ENCODE measurements around the gene PLA2G4B.

Gene PLA2G4B

GRCh38 chr15:41809526-41810220 lies 29.0 kb upstream of the PLA2G4B start:
- DNase-seq: no peak

- DNase-seq: no peak
Measured at GRCh38 chr15:41810651-41811431, 27.8 kb upstream of the PLA2G4B start.

GRCh38 chr15:41811432-41812195 lies 27.0 kb upstream of the PLA2G4B start:
- peak; percentile 24 to 60 for DNase-seq

GRCh38 chr15:41812820-41813375 lies 25.7 kb upstream of the PLA2G4B start:
- DNase-seq: no peak

GRCh38 chr15:41813426-41813825 lies 25.2 kb upstream of the PLA2G4B start:
- no peak for DNase-seq

GRCh38 chr15:41814534-41814933 lies 24.1 kb upstream of the PLA2G4B start:
- no peak for DNase-seq

- no peak for DNase-seq
Measured at GRCh38 chr15:41816788-41817187, 21.9 kb upstream of the PLA2G4B start.

- no peak for DNase-seq
Measured at GRCh38 chr15:41817327-41817726, 21.3 kb upstream of the PLA2G4B start.

GRCh38 chr15:41817781-41818180 lies 20.9 kb upstream of the PLA2G4B start:
- DNase-seq: no peak

GRCh38 chr15:41819455-41820050 lies 19.1 kb upstream of the PLA2G4B start:
- no peak for DNase-seq

GRCh38 chr15:41820791-41821423 lies 17.7 kb upstream of the PLA2G4B start:
- DNase-seq: no peak

- no peak for DNase-seq
Measured at GRCh38 chr15:41821831-41822230, 16.8 kb upstream of the PLA2G4B start.

- no peak for DNase-seq
Measured at GRCh38 chr15:41822471-41822870, 16.2 kb upstream of the PLA2G4B start.

- no peak for DNase-seq
Measured at GRCh38 chr15:41822957-41823356, 15.7 kb upstream of the PLA2G4B start.

GRCh38 chr15:41823502-41823901 lies 15.1 kb upstream of the PLA2G4B start:
- no peak for DNase-seq

GRCh38 chr15:41824062-41824745 lies 14.4 kb upstream of the PLA2G4B start:
- no peak for DNase-seq

GRCh38 chr15:41825145-41825544 lies 13.5 kb upstream of the PLA2G4B start:
- DNase-seq: no peak

- DNase-seq: no peak
Measured at GRCh38 chr15:41825572-41826535, 12.8 kb upstream of the PLA2G4B start.

GRCh38 chr15:41827290-41827879 lies 11.3 kb upstream of the PLA2G4B start:
- no peak for DNase-seq
